GM12873 (cell line): ENCODE measurements around the gene SLC35A5.

Experiments
- CTCF ChIP-seq: IDR thresholded peaks from 2 replicates; pipeline ENCODE4 v1.5.1; 2012; ENCODE audit warnings: low read depth, mild to moderate bottlenecking, moderate library complexity, low read length, control low read depth; ENCODE audit not compliant: insufficient read depth; ENCODE audit errors: missing control alignments

SLC35A5 gene

GRCh38 chr3:112629425-112629824 is 67.6 kb downstream of the SLC35A5 start:
- no peak for TF ChIP-seq CTCF

GRCh38 chr3:112631257-112631656 is 69.4 kb downstream of the SLC35A5 start:
- TF ChIP-seq CTCF, result no peak

GRCh38 chr3:112632596-112632995 is 70.8 kb downstream of the SLC35A5 start:
- TF ChIP-seq CTCF, result no peak

GRCh38 chr3:112633191-112633590 is 71.3 kb downstream of the SLC35A5 start:
- TF ChIP-seq CTCF, result no peak

GRCh38 chr3:112633757-112634156 is 71.9 kb downstream of the SLC35A5 start:
- TF ChIP-seq CTCF, result no peak

- TF ChIP-seq CTCF, result no peak
Observed at GRCh38 chr3:112634786-112635541, 73.1 kb downstream of the SLC35A5 start.
